ENCODE data around the gene PRODH.
A peak's percentile ranks its signal among the peaks of the same experiment; 100 is the strongest.
"Not testable (repeated sequence)": the region's sequence is repeated elsewhere in the genome, so short reads cannot be mapped to it uniquely, and the experiment has no call there.

The PRODH gene

GRCh38 chr22:18960166-18960820 lies 24.2 kb upstream of the PRODH start:
- H3K27me3 ChIP-seq (ENCODE audit: control insufficient read depth in 1 of 2, insufficient read depth in 1 of 2, low read length in 2 of 2); DNase-seq: not testable (repeated sequence)
- 83% methylated on average over 6 of the region's 11 CpGs for WGBS

GRCh38 chr22:18959741-18960140 lies 23.6 kb upstream of the PRODH start:
- not testable (repeated sequence) for H4K8ac ChIP-seq (ENCODE audit: low read length)

More at GRCh38 chr22:18960166-18960820, 24.2 kb upstream of the PRODH start:
- H3K23ac ChIP-seq (ENCODE audit: low read length in 2 of 2); H3K9me3 ChIP-seq (ENCODE audit: control insufficient read depth, low read length); H3K79me1 ChIP-seq (replicated peaks; ENCODE audit: low read length, poor library complexity, severe bottlenecking); H3K18ac ChIP-seq (ENCODE audit: low read depth in 1 of 2, low read length in 2 of 2); H3K14ac ChIP-seq (ENCODE audit: low read length in 2 of 2); H2AFZ ChIP-seq (ENCODE audit: low read depth, low read length); H3K4me1 ChIP-seq (ENCODE audit: control insufficient read depth, insufficient read depth, low read depth, low read length); H3K9ac ChIP-seq (ENCODE audit: low read length); H4K91ac ChIP-seq (ENCODE audit: low read length); H2BK12ac ChIP-seq (ENCODE audit: low read length in 2 of 2); H2AK5ac ChIP-seq (ENCODE audit: low read length, severe bottlenecking); H2BK5ac ChIP-seq (ENCODE audit: low read depth, low read length, poor library complexity, severe bottlenecking); H3K27ac ChIP-seq (ENCODE audit: low read length, poor library complexity, severe bottlenecking); H2BK120ac ChIP-seq (ENCODE audit: low read depth, low read length); H4K8ac ChIP-seq (ENCODE audit: low read length); H3K4me2 ChIP-seq (ENCODE audit: low read length, poor library complexity, severe bottlenecking); H2BK15ac ChIP-seq (ENCODE audit: low read depth, poor library complexity, severe bottlenecking); H3K4ac ChIP-seq (ENCODE audit: low read depth in 1 of 2, low read length in 2 of 2); H3K36me3 ChIP-seq (ENCODE audit: control insufficient read depth in 1 of 2, insufficient read depth in 2 of 2, low read depth in 1 of 2, low read length in 2 of 2); H3K4me3 ChIP-seq (ENCODE audit: insufficient read depth in 1 of 2, low read depth in 1 of 2, low read length in 2 of 2): not testable (repeated sequence)

GRCh38 chr22:18959266-18959665 lies 23.2 kb upstream of the PRODH start:
- H3K14ac ChIP-seq (ENCODE audit: low read length in 2 of 2); H3K36me3 ChIP-seq (ENCODE audit: control insufficient read depth in 1 of 2, insufficient read depth in 2 of 2, low read depth in 1 of 2, low read length in 2 of 2); H2BK15ac ChIP-seq (ENCODE audit: low read depth, poor library complexity, severe bottlenecking); H4K91ac ChIP-seq (ENCODE audit: low read length); H4K8ac ChIP-seq (ENCODE audit: low read length); H3K4me2 ChIP-seq (ENCODE audit: low read length, poor library complexity, severe bottlenecking); H2BK5ac ChIP-seq (ENCODE audit: low read depth, low read length, poor library complexity, severe bottlenecking); H3K4ac ChIP-seq (ENCODE audit: low read depth in 1 of 2, low read length in 2 of 2); H3K27ac ChIP-seq (ENCODE audit: low read length, poor library complexity, severe bottlenecking); H3K79me1 ChIP-seq (replicated peaks; ENCODE audit: low read length, poor library complexity, severe bottlenecking); H2AK5ac ChIP-seq (ENCODE audit: low read length, severe bottlenecking); H3K18ac ChIP-seq (ENCODE audit: low read depth in 1 of 2, low read length in 2 of 2); H2BK12ac ChIP-seq (ENCODE audit: low read length in 2 of 2); H2BK120ac ChIP-seq (ENCODE audit: low read depth, low read length); H3K27me3 ChIP-seq (ENCODE audit: control insufficient read depth in 1 of 2, insufficient read depth in 1 of 2, low read length in 2 of 2); DNase-seq; H3K4me3 ChIP-seq (ENCODE audit: insufficient read depth in 1 of 2, low read depth in 1 of 2, low read length in 2 of 2); H3K9me3 ChIP-seq (ENCODE audit: control insufficient read depth, low read length); H3K23ac ChIP-seq (ENCODE audit: low read length in 2 of 2); H3K4me1 ChIP-seq (ENCODE audit: control insufficient read depth, insufficient read depth, low read depth, low read length); H3K9ac ChIP-seq (ENCODE audit: low read length); H2AFZ ChIP-seq (ENCODE audit: low read depth, low read length): not testable (repeated sequence)
- WGBS, result 83% methylated on average over 1 of the region's 6 CpGs

More at GRCh38 chr22:18959741-18960140, 23.6 kb upstream of the PRODH start:
- H3K27ac ChIP-seq (ENCODE audit: low read length, poor library complexity, severe bottlenecking); H3K18ac ChIP-seq (ENCODE audit: low read depth in 1 of 2, low read length in 2 of 2); H4K91ac ChIP-seq (ENCODE audit: low read length); H2BK15ac ChIP-seq (ENCODE audit: low read depth, poor library complexity, severe bottlenecking); DNase-seq; H3K27me3 ChIP-seq (ENCODE audit: control insufficient read depth in 1 of 2, insufficient read depth in 1 of 2, low read length in 2 of 2); H2AK5ac ChIP-seq (ENCODE audit: low read length, severe bottlenecking); H2BK120ac ChIP-seq (ENCODE audit: low read depth, low read length); H3K23ac ChIP-seq (ENCODE audit: low read length in 2 of 2); H2BK12ac ChIP-seq (ENCODE audit: low read length in 2 of 2); H3K79me1 ChIP-seq (replicated peaks; ENCODE audit: low read length, poor library complexity, severe bottlenecking); H3K14ac ChIP-seq (ENCODE audit: low read length in 2 of 2); H3K9ac ChIP-seq (ENCODE audit: low read length); H3K4me2 ChIP-seq (ENCODE audit: low read length, poor library complexity, severe bottlenecking); H3K9me3 ChIP-seq (ENCODE audit: control insufficient read depth, low read length); H3K4me3 ChIP-seq (ENCODE audit: insufficient read depth in 1 of 2, low read depth in 1 of 2, low read length in 2 of 2); H2AFZ ChIP-seq (ENCODE audit: low read depth, low read length); H3K4me1 ChIP-seq (ENCODE audit: control insufficient read depth, insufficient read depth, low read depth, low read length); H3K36me3 ChIP-seq (ENCODE audit: control insufficient read depth in 1 of 2, insufficient read depth in 2 of 2, low read depth in 1 of 2, low read length in 2 of 2); H2BK5ac ChIP-seq (ENCODE audit: low read depth, low read length, poor library complexity, severe bottlenecking); H3K4ac ChIP-seq (ENCODE audit: low read depth in 1 of 2, low read length in 2 of 2): not testable (repeated sequence)
- 79% methylated on average over 9 of the region's 12 CpGs for WGBS

GRCh38 chr22:18958738-18959137 lies 22.6 kb upstream of the PRODH start:
- H2AK5ac ChIP-seq (ENCODE audit: low read length, severe bottlenecking); H3K27me3 ChIP-seq (ENCODE audit: control insufficient read depth in 1 of 2, insufficient read depth in 1 of 2, low read length in 2 of 2); H2BK120ac ChIP-seq (ENCODE audit: low read depth, low read length); H3K18ac ChIP-seq (ENCODE audit: low read depth in 1 of 2, low read length in 2 of 2); H2BK15ac ChIP-seq (ENCODE audit: low read depth, poor library complexity, severe bottlenecking); H3K36me3 ChIP-seq (ENCODE audit: control insufficient read depth in 1 of 2, insufficient read depth in 2 of 2, low read depth in 1 of 2, low read length in 2 of 2); H3K27ac ChIP-seq (ENCODE audit: low read length, poor library complexity, severe bottlenecking); H3K4me3 ChIP-seq (ENCODE audit: insufficient read depth in 1 of 2, low read depth in 1 of 2, low read length in 2 of 2); H4K91ac ChIP-seq (ENCODE audit: low read length); H3K14ac ChIP-seq (ENCODE audit: low read length in 2 of 2); H4K8ac ChIP-seq (ENCODE audit: low read length); H2BK5ac ChIP-seq (ENCODE audit: low read depth, low read length, poor library complexity, severe bottlenecking); H3K9me3 ChIP-seq (ENCODE audit: control insufficient read depth, low read length); H3K9ac ChIP-seq (ENCODE audit: low read length); H3K4me1 ChIP-seq (ENCODE audit: control insufficient read depth, insufficient read depth, low read depth, low read length); H2AFZ ChIP-seq (ENCODE audit: low read depth, low read length); H2BK12ac ChIP-seq (ENCODE audit: low read length in 2 of 2); H3K4me2 ChIP-seq (ENCODE audit: low read length, poor library complexity, severe bottlenecking); H3K79me1 ChIP-seq (replicated peaks; ENCODE audit: low read length, poor library complexity, severe bottlenecking); H3K23ac ChIP-seq (ENCODE audit: low read length in 2 of 2); H3K4ac ChIP-seq (ENCODE audit: low read depth in 1 of 2, low read length in 2 of 2): not testable (repeated sequence)
- peak; percentile 26 for DNase-seq
- WGBS, result 73% methylated on average over 14 of the region's 14 CpGs

Data from mesenchymal stem cell (in vitro differentiated cells and primary cell).